ENCODE results near the gene PKIB.

PKIB gene

DNA sequence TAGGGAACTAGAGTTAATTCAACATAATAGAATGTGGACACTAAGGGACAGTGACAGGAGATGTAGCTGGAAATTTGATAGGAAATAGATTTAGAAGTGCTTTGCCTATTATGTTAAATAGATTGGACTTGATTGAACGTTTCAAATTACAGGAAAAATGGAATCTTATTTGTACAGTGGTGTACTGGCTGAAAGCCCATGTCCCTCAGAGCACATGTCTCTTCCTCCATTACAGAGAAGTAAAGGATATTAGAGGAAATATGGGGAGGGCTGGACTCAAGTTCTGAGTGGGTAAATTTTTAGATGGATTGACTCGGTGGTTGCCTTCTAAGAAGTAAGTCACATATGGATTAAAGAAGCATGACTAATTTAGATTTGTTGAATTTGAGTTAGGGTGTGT, 11.4 kb downstream of the PKIB start:
- TF ChIP-seq, protein P1, sequence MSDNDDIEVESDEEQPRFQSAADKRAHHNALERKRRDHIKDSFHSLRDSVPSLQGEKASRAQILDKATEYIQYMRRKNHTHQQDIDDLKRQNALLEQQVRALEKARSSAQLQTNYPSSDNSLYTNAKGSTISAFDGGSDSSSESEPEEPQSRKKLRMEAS (IDR thresholded peaks at IDR 0.05), result no peak
- no peak for TF ChIP-seq FOXM1 (IDR thresholded peaks at IDR 0.05; ENCODE audit: borderline replicate concordance, low read depth)
- TF ChIP-seq TCF12 (IDR thresholded peaks at IDR 0.05; ENCODE audit: low read depth), result no peak
- TF ChIP-seq, protein P2, sequence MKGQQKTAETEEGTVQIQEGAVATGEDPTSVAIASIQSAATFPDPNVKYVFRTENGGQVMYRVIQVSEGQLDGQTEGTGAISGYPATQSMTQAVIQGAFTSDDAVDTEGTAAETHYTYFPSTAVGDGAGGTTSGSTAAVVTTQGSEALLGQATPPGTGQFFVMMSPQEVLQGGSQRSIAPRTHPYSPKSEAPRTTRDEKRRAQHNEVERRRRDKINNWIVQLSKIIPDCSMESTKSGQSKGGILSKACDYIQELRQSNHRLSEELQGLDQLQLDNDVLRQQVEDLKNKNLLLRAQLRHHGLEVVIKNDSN (IDR thresholded peaks at IDR 0.05), result no peak
- TF ChIP-seq CEBPB (IDR thresholded peaks at IDR 0.05), result no peak
- no peak for TF ChIP-seq TAF1 (IDR thresholded peaks at IDR 0.05; ENCODE audit: low read depth)
- TF ChIP-seq, protein P3, sequence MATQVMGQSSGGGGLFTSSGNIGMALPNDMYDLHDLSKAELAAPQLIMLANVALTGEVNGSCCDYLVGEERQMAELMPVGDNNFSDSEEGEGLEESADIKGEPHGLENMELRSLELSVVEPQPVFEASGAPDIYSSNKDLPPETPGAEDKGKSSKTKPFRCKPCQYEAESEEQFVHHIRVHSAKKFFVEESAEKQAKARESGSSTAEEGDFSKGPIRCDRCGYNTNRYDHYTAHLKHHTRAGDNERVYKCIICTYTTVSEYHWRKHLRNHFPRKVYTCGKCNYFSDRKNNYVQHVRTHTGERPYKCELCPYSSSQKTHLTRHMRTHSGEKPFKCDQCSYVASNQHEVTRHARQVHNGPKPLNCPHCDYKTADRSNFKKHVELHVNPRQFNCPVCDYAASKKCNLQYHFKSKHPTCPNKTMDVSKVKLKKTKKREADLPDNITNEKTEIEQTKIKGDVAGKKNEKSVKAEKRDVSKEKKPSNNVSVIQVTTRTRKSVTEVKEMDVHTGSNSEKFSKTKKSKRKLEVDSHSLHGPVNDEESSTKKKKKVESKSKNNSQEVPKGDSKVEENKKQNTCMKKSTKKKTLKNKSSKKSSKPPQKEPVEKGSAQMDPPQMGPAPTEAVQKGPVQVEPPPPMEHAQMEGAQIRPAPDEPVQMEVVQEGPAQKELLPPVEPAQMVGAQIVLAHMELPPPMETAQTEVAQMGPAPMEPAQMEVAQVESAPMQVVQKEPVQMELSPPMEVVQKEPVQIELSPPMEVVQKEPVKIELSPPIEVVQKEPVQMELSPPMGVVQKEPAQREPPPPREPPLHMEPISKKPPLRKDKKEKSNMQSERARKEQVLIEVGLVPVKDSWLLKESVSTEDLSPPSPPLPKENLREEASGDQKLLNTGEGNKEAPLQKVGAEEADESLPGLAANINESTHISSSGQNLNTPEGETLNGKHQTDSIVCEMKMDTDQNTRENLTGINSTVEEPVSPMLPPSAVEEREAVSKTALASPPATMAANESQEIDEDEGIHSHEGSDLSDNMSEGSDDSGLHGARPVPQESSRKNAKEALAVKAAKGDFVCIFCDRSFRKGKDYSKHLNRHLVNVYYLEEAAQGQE (IDR thresholded peaks at IDR 0.05; ENCODE audit: low read depth), result no peak
- TF ChIP-seq ZBTB7A (IDR thresholded peaks at IDR 0.05; ENCODE audit: low read depth), result no peak
- no peak for TF ChIP-seq EGR1 (IDR thresholded peaks at IDR 0.05)

DNA sequence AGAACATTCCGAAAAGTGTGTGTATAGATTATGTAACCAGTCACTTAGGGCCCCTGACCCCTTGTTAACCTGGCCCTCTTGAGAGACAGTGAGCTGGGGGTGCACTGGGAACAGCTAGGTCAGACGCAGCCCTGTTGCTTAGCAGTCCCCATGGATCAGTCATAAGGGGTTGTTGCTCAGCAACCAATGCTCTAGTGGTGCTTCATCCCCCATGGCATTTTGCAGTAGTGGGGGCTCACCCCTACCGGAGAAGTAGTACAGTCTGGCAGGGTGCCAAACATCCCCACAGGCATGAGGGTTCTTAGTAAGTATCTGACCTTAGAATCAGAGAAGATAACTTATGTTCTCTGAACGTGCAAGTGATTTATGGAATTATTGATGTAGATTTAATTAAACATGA, 12.3 kb downstream of the PKIB start:
- TF ChIP-seq NFIC (IDR thresholded peaks at IDR 0.05), result peak; percentile 31; the same call in 1 of the 2 replicates
- TF ChIP-seq, protein P3 (IDR thresholded peaks at IDR 0.05; ENCODE audit: low read depth), result no peak

DNA sequence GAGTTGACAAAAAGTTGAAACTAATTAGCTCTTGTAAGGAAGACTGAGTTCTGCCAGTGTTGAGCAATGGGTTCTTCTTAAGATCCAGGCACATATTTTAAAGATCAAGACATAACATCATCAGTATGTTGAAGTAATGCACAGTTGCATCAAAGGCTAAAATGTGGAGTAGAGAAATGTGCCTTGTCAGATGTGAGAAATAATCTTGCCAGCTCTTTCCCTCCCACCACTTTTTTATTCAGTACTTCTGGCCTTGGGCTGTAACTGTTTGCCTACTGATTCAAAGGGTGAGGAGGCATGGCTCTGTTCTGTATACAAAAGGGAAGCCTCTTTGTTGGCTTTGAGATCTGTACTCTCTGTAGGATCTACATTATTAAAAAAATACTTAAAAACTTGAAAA, 13.1 kb downstream of the PKIB start:
- TF ChIP-seq, protein P2 (IDR thresholded peaks at IDR 0.05), result no peak
- no peak for TF ChIP-seq ZBTB7A (IDR thresholded peaks at IDR 0.05; ENCODE audit: low read depth)
- TF ChIP-seq TCF12 (IDR thresholded peaks at IDR 0.05; ENCODE audit: low read depth), result no peak
- no peak for TF ChIP-seq YY1 (IDR thresholded peaks at IDR 0.05; ENCODE audit: low read depth)
- TF ChIP-seq, protein P1 (IDR thresholded peaks at IDR 0.05), result no peak
- TF ChIP-seq EGR1 (IDR thresholded peaks at IDR 0.05), result no peak
- TF ChIP-seq EP300 (IDR thresholded peaks at IDR 0.05; ENCODE audit: borderline replicate concordance), result no peak
- no peak for TF ChIP-seq CREB1 (IDR thresholded peaks at IDR 0.05; ENCODE audit: low read depth)
- TF ChIP-seq CEBPB (IDR thresholded peaks at IDR 0.05), result no peak

DNA sequence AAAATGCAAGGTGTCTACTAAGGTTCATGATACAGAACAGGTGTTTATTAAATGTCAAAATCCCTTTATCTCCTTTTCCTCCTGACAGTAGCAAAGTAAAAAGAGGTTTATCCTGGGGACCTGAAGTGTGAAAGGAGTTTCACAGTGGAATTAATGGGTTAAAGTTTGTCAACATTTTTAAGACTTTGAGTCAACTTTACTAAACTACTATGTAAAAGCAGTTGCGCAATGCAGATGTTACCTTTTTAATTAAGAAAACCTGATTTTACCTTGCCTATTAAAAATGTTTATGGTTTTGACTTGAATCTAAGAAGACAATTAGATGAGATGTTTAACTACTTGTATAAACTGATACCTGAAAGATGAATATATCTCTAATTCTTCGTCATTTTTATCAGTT, 14.6 kb downstream of the PKIB start:
- TF ChIP-seq TEAD4 (IDR thresholded peaks at IDR 0.05), result no peak
- peak; percentile 68 for TF ChIP-seq CEBPB (IDR thresholded peaks at IDR 0.05)

DNA sequence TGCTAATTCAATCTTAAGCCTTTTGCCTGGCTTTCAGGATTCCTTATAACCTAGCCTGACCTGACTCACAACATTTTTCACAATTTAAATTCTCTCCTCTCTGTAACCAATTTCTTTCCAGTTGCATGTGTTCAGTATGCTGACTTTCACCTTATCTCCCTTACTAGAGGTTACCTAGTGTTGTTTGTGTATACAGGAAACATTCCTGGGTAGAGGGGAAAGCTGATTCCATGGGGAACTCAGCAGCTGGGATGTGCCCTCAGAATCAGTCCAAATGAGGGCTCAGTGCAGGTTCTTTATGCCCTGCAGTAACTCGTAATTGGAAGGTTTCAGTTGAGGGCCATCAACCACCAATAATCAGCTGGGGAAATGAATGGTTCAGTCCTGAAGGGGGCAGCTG, 18.5 kb downstream of the PKIB start:
- no peak for TF ChIP-seq FOXM1 (IDR thresholded peaks at IDR 0.05; ENCODE audit: borderline replicate concordance, low read depth)
- TF ChIP-seq, protein P1 (IDR thresholded peaks at IDR 0.05), result no peak
- no peak for TF ChIP-seq EP300 (IDR thresholded peaks at IDR 0.05; ENCODE audit: borderline replicate concordance)
- no peak for TF ChIP-seq EGR1 (IDR thresholded peaks at IDR 0.05)

DNA sequence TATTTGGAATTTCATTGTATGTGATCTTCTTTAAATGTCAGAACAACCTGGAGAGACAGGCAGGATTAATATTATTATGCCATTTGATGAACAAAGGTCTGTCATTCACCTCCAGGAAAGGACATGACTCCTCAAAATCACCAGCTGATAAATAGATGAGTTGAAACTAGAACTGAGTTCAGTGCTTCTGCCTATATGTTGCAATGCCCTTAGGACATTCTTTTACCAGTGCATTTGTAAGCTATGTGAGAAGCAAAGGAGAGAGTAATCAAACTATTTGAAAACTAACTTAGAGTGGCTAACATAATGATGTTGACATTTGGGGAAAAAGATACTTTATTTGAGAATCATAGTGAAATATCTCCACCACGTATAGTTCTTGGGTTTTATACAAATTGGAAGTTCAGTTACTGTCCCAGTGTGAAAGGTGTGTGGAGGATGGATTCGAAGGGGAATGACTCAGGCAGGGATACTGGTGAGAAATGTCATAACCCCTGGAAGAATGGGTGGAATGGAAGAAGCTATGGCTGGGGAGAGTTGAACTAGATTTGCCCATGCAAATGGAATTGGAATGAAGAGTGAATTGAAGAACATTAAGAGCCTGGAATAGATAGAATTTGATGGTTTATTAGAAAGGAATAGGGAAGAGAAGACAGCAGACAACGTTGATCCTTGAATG, 21.5 kb downstream of the PKIB start:
- TF ChIP-seq, protein P1 (IDR thresholded peaks at IDR 0.05), result no peak
- TF ChIP-seq CEBPB (IDR thresholded peaks at IDR 0.05), result no peak
- TF ChIP-seq TCF12 (IDR thresholded peaks at IDR 0.05; ENCODE audit: low read depth), result no peak
- TF ChIP-seq TEAD4 (IDR thresholded peaks at IDR 0.05), result no peak
- no peak for TF ChIP-seq YY1 (IDR thresholded peaks at IDR 0.05; ENCODE audit: low read depth)
- TF ChIP-seq EGR1 (IDR thresholded peaks at IDR 0.05), result no peak
- no peak for TF ChIP-seq RAD21 (IDR thresholded peaks at IDR 0.05; ENCODE audit: low read depth)
- TF ChIP-seq, protein P2 (IDR thresholded peaks at IDR 0.05), result no peak
- TF ChIP-seq, protein P3 (IDR thresholded peaks at IDR 0.05; ENCODE audit: low read depth), result no peak
- no peak for TF ChIP-seq EP300 (IDR thresholded peaks at IDR 0.05; ENCODE audit: borderline replicate concordance)
- TF ChIP-seq CREB1 (IDR thresholded peaks at IDR 0.05; ENCODE audit: low read depth), result no peak
- no peak for TF ChIP-seq ZBTB7A (IDR thresholded peaks at IDR 0.05; ENCODE audit: low read depth)
- TF ChIP-seq FOXM1 (IDR thresholded peaks at IDR 0.05; ENCODE audit: borderline replicate concordance, low read depth), result no peak

All from Ishikawa (cell line).